Head of caudate nucleus (tissue), 42 donors: ENCODE measurements around the gene HOXA5.

Source experiments
- DNase-seq, 42 donors: peaks; one replicate each; pipeline versions ENCODE4 v3.0.0 to v3.0.0-alpha.2; 2020 to 2021; ENCODE audit warnings: mixed read lengths in 7 of 42
- intact Hi-C: fragments of 100-400 bp; cut with DNase I; formaldehyde crosslinking; loops from one replicate; pipeline ENCODE4 v1.15.0; 2022

HOXA5 gene

DNA sequence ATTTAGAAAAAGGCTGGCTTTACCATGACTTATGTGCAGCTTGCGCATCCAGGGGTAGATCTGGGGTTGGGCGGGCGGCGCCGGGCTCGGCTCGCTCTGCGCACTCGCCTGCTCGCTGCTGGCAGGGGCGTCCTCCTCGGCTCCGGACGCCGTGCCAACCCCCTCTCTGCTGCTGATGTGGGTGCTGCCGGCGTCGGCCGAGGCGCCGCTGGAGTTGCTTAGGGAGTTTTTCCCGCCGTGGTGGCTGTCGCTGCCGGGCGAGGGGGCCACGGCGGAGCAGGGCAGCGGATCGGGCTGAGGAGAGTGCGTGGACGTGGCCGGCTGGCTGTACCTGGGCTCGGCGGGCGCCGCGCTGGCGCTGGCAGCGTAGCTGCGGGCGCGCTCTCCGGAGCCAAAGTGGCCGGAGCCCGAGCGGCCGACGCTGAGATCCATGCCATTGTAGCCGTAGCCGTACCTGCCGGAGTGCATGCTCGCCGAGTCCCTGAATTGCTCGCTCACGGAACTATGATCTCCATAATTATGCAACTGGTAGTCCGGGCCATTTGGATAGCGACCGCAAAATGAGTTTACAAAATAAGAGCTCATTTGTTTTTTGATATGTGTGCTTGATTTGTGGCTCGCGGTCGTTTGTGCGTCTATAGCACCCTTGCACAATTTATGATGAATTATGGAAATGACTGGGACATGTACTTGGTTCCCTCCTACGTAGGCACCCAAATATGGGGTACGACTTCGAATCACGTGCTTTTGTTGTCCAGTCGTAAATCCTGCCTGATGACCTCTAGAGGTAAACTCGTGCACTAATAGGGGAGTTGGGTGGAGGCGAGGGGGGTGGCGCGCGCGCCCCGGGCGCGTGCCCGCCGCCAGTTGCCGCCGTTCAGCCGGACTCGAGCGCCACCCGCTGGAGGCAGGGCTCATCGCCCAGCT, at the start of gene HOXA5:
Gene HOXA5, minus strand, starts transcription at position 659 of the 927 bp plus-strand sequence. Its CDS starts 74 bp downstream, at position 585.
- peak in 1 of 42 donors; percentile 17 for DNase-seq
- intact Hi-C loops = no loop called here

DNA sequence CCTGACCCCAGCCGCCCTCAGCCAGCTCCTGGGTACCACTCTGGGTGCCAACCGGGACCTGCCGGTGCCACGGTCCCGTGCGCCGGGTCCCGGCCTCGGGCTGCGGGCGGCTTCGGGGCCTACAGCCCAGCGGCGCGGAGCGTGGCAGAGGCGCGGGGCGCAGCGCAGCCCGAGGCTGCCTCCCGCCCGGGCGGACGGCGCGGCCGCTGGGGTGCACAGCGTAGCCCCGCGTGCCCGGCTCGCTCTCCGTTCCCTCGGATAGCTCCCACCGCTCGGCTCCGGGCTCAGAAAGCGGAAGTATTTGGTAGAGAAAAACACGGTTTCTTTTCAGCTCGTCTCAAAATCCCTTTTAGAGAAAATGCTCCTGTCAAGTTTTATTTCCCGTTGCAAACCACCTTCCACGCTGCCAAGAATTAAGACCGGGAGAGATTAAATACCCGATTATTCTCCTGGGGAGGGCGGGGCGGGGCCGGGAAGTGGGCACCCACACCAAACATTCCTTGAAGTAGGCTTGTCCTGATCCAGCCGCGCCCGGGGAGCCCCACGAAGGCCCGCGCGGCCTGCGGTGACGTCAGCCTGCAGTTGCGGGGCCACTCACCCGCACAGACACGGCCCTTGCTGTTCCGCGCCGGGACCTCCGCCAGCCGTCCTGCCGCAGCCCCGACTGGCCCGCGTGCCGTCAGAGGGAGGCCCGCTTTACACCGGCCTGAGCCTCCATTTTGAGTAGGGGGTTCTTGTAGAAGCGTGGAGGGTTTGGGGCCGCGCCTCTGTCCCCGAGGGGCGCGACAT, 49.3 kb upstream of the HOXA5 start:
- intact Hi-C loops = loop anchor here (10.0 kb wide), 1 partner anchor 382 kb away; no protein-coding TSS in a partner anchor

DNA sequence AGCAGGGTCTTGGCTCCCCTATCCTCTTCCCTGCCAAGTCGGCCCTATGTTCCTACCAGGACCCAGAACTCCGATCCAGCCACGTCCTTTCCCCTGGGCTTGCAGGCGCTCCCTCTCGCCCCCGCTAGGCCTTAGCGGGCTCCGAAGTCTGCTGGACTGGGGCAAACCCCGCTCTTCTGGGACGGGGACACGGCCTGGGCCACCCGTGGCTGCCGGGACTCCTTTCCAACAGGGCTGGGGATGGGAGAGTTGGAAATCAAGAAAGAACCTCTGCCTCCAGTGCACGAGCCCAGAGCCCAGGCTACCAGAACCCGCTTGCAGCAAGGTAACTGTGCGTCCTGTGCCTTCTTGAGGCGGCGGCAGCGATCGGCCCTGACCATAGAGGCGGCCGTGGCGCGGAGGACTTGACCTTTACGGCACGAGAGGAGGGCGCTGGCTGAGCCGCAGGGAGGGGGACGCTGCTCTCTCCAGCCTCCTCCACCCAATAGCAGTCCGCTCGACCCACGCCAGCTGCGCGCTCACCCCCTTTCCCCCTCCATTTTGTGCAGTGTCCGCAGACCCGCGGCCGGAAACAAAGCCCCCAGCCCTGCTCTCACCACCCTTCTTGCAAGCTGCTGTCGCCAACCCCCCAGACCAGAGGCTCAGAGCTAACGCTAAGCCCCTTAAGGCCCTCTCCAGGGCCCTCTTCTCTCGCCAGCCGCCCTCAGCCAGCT, 48.5 kb upstream of the HOXA5 start:
- intact Hi-C loops = loop anchor here (10.0 kb wide), 1 partner anchor 383 kb away; no protein-coding TSS in a partner anchor
- DNase-seq = peak in 3 of 42 donors; percentile 3 to 23 (median 10)

More for the DNA sequence above, 49.3 kb upstream of the HOXA5 start:
- DNase-seq = peak in 5 of 42 donors; percentile 8 to 38 (median 14)

- peak in 5 of 42 donors; percentile 1 to 20 (median 7) for DNase-seq
These were observed 47.8 kb upstream of the HOXA5 start for GRCh38 chr7:27191161-27191731.

GRCh38 chr7:27189997-27190748, 46.7 kb upstream of the HOXA5 start:
- intact Hi-C loops = loop anchor here (10.0 kb wide), 1 partner anchor 385 kb away; no protein-coding TSS in a partner anchor
- peak in 3 of 42 donors; percentile 2 to 7 (median 3) for DNase-seq

More at GRCh38 chr7:27191161-27191731, 47.8 kb upstream of the HOXA5 start:
- intact Hi-C loops = loop anchor here (10.0 kb wide), 1 partner anchor 384 kb away; no protein-coding TSS in a partner anchor

GRCh38 chr7:27189295-27189996, 46.0 kb upstream of the HOXA5 start:
- DNase-seq = peak in 7 of 42 donors; percentile 3 to 21 (median 9)
- intact Hi-C loops = no loop called here

DNA sequence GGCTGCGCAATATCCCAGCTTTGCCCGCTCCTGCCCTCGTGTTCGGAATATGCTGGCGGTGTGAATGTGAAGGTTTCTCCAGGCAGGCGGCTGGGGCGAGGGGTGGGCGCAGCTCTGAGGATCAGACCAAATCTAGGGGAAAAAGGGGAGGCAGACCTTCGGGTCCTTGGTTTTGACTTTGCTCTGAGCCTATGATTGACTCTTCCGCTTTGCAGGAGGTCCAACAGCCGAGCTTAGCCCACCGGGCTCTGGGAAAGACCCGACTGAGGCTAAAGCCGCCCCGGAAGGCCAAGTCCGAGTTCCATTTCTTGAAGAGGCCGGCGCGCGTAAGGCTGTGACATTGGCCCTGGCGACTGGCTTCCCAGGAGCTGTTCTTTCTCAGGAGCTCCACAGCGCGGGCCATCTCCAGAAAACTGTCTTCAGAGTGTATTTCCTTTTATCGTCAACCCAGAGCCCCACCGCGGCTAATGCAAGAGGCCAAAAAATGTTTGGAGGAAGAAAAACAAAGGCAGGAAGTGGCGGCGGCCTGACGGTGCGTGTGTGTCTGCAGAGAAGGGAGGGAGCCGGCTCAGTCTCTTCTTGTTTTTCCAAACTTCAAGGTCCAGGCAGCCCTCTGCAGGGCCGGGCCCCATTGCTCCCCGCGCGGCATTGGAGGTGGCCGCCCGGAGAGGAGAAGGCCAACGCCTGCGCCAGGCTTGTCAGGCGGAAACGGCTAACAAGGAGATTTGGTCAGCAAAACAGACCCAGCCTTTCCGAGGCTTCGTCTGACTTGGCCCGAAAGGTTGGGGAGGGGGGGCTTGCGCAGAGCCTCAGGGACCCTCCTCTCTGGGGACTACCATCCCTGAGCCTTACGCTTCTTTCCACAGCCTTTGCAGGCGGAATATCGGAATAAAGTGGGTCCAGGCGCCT, 45.2 kb upstream of the HOXA5 start:
- DNase-seq = peak in 7 of 42 donors; percentile 6 to 33 (median 16)
- intact Hi-C loops = no loop called here

DNA sequence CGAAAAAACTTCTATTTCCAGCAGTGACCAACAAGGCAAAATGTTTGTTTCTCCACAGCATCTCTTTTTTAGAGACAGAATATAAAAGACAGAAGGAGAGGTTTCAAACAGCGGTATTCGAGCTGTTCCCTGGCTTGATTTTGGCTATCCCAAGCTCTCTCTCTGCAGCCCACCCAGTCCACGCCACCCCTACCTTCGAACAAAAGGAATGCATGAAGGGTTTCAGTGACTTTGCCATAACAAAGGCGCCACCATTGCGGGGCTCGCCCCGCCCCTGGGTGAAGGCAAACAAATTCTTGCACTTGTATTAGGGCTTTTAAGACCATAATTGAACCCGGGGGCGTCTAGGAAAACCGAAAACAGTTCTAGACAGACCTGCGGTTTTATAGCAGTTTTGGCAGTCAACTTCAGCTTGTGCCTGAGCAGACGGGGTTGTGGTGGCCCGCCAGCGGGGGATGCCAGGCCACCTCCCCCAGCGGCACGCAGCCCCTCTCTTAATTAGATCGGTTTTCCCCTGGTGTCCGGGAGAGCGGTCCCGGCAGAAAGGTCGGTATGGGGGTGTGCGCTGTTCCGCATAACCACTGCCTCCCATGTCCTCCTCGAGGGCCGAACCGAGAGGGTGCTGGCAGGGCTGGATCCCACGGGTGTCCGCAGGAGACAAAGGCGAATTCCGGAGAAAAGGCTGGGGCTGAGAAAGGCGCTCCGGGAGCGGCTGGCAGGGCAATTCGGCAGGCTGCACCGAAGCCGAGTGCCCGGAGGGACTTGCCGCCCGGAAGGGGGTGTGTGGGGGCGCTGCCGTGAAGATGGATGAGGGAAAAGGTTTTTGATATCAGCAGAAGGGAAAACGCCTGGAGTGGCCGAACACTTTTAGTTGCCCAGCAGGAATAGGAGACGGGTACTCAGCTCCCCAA, 44.2 kb upstream of the HOXA5 start:
- DNase-seq = peak in 8 of 42 donors; percentile 2 to 34 (median 10)

GRCh38 chr7:27186668-27187474, 43.4 kb upstream of the HOXA5 start:
- peak in 5 of 42 donors; percentile 1 to 7 (median 2) for DNase-seq
- intact Hi-C loops = no loop called here

More for the DNA sequence above, 44.2 kb upstream of the HOXA5 start:
- intact Hi-C loops = no loop called here

DNA sequence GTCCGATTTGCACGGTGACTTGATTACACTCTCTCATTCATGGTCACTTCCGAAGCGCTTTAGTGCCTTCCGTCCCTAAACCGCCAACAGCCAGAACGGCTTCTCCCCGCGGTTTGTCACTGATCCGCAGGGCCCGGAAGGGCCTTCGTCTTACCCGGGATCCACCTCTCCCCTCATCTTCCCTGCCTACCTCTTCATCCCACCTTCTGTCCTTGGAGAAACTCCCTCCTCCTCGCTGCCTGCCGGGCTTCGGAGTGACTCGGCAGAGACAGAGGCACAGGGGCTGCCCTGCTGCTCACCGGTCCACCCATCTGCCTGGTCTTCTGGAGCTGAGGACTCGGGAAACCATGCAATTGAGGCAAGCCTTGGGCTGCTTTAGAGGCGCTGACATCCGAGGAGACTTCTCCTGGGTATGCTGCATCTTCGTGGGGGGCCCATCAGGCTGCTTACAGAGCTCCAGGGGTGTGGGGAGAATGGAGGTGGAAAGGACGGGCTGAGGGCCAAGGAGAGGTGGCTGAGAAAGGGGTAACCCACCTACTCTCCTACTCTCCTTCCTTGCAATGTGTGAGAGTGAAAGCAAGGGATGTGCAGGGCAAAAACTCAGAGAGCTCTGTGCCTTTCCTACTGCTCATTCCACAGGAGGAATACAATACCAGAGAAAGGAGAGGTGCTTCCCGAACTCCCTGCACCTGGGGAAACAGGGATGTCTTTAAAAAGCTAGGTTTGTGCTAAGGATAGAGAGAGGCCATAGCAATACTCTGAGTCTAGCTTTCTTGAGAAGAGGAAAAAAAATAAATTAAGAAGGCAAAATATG, 42.6 kb upstream of the HOXA5 start:
- intact Hi-C loops = no loop called here
- peak in 7 of 42 donors; percentile 4 to 18 (median 9) for DNase-seq

DNA sequence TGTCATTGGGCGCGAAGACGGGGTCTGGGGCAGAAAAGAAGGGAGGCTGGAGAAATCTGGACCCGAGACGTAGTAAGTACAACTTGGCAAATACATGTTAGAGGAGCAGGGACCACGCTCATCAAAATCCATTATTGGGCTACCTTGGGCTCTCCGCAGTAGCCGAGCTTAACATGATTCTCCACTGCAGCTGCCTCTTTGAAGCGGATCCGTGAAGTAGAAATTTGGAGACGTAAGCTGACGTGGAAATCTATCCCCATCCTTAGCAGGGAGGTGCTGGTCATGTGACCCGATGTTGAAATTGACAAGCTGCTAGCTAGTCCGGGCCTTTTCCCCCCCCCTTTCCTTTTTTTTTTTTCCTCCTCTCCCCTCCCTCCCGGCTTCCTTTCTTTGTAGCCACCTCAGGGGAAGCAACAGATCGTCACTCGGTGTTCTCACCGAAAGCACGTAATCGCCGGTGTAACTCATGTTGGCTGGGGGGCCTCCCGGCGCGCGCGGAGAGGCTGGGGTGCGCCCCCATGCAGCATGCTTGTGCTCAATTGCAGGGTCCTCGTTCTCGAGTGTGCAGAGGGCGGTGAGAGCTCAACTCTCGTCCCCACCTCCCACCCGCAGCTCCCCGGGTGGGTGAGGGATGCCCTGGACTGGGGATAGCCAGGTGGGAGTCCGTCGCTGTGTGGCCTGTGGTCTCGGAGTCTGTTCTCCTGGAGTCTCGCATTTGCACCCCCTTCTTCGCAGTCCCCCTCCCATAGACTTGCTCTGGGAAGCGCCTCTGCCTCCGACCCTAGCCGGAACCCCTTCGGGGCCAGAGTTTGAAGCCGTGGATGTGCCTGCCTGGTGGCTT, 41.8 kb upstream of the HOXA5 start, which contains the start of gene HOXA11:
Gene HOXA11, minus strand, starts transcription at position 220 of the 841 bp plus-strand sequence. Its CDS starts 88 bp downstream, at position 132.
- intact Hi-C loops = no loop called here
- peak in 7 of 42 donors; percentile 3 to 24 (median 9) for DNase-seq
